ENCODE results near the gene PLEKHG5. TPM values are rescaled to one million over a fixed set of nuclear protein-coding genes. Genes with fewer than 3 reads are reported as not detected.
A peak's percentile ranks its signal among the peaks of the same experiment; 100 is the strongest.

PLEKHG5 gene
- total RNA-seq, 4 donors from 2014 or later: 5.8 to 18.1 (median 12.0) TPM

DNA sequence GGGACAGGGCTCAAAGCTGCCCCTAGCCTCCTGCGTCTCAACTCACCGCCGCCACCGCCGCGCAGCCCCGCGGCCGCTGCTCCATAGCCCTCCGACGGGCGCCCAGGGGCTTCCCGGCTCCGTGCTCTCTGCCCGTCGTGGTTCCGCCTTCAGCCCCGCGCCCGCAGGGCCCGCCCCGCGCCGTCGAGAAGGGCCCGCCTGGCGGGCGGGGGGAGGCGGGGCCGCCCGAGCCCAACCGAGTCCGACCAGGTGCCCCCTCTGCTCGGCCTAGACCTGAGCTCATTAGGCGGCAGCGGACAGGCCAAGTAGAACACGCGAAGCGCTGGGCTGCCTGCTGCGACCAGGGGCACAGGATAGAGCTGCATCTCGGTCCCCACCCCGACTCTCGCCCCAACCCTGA is 25.4 kb downstream of the PLEKHG5 start, which contains the start of gene TNFRSF25:
TNFRSF25 (minus strand) TSS at position 151 of the 400 bp plus-strand sequence; CDS start at position 85, 66 bp downstream.
- no peak for TF ChIP-seq EP300 (IDR thresholded peaks at IDR 0.05)
- no peak for TF ChIP-seq POLR2A (IDR thresholded peaks at IDR 0.05; ENCODE audit: low read depth)
- no peak for TF ChIP-seq POLR2AphosphoS5 (IDR thresholded peaks at IDR 0.05)
- no peak for TF ChIP-seq CTCF (IDR thresholded peaks at IDR 0.05)
- H3K9me3 ChIP-seq: no peaks in the 10 kb centered on the region
- peaks cover 4 to 75% (median 50%) of the 10 kb centered on the region in 4 donors for H3K36me3 ChIP-seq
- H3K27me3 ChIP-seq: peaks cover 0 to 65% (median 8%) of the 10 kb centered on the region in 4 donors
- intact Hi-C loops (cut with DNase I): no loop called here
- H3K27ac ChIP-seq (replicated peaks in 1 of 4): no peak within 1 kb of the TSS
- DNase-seq (ENCODE audit: extremely low spot score): no peak
- H3K4me3 ChIP-seq: peak within 1 kb of the TSS in 2 of 4 donors; percentile 7 to 27
- 40% methylated on average over 1 of the region's 43 CpGs for WGBS
- H3K4me1 ChIP-seq: peaks cover 0 to 10% (median 5%) of the 10 kb centered on the region in 4 donors

- intact Hi-C loops (cut with DNase I): no loop called here
- peak overlapping the region in 2 of 4 donors; percentile 7 to 27 for H3K4me3 ChIP-seq
- DNase-seq (ENCODE audit: extremely low spot score): no peak
- peaks cover 4 to 11% (median 8%) of the 10 kb centered on the region in 4 donors for H3K4me1 ChIP-seq
- TF ChIP-seq POLR2AphosphoS5 (IDR thresholded peaks at IDR 0.05) (no peak), CTCF (IDR thresholded peaks at IDR 0.05) (no peak), POLR2A (IDR thresholded peaks at IDR 0.05; ENCODE audit: low read depth) (no peak), EP300 (IDR thresholded peaks at IDR 0.05) (no peak)
- 55% methylated on average over 5 of the region's 21 CpGs for WGBS
- peaks cover 4 to 73% (median 45%) of the 10 kb centered on the region in 4 donors for H3K36me3 ChIP-seq
- H3K27me3 ChIP-seq: peaks cover 0 to 70% (median 10%) of the 10 kb centered on the region in 4 donors
- no peaks in the 10 kb centered on the region for H3K9me3 ChIP-seq
- H3K27ac ChIP-seq (replicated peaks in 1 of 4): no peak overlapping the region
Measured at GRCh38 chr1:6465461-6466005, 25.9 kb downstream of the PLEKHG5 start.

- DNase-seq (ENCODE audit: extremely low spot score): no peak
- 86% methylated on average over 5 of the region's 5 CpGs for WGBS
- peaks cover 0 to 76% (median 13%) of the 10 kb centered on the region in 4 donors for H3K27me3 ChIP-seq
- no peak overlapping the region for H3K4me3 ChIP-seq
- no peaks in the 10 kb centered on the region for H3K9me3 ChIP-seq
- no peak for TF ChIP-seq POLR2A (IDR thresholded peaks at IDR 0.05; ENCODE audit: low read depth)
- TF ChIP-seq EP300 (IDR thresholded peaks at IDR 0.05): no peak
- TF ChIP-seq POLR2AphosphoS5 (IDR thresholded peaks at IDR 0.05): no peak
- TF ChIP-seq CTCF (IDR thresholded peaks at IDR 0.05): no peak
- no peak overlapping the region for H3K27ac ChIP-seq (replicated peaks in 1 of 4)
- intact Hi-C loops (cut with DNase I): no loop called here
- peaks cover 4 to 67% (median 39%) of the 10 kb centered on the region in 4 donors for H3K36me3 ChIP-seq
- H3K4me1 ChIP-seq: peaks cover 7 to 18% (median 13%) of the 10 kb centered on the region in 4 donors
Measured at GRCh38 chr1:6464915-6465314, 26.6 kb downstream of the PLEKHG5 start.

DNA sequence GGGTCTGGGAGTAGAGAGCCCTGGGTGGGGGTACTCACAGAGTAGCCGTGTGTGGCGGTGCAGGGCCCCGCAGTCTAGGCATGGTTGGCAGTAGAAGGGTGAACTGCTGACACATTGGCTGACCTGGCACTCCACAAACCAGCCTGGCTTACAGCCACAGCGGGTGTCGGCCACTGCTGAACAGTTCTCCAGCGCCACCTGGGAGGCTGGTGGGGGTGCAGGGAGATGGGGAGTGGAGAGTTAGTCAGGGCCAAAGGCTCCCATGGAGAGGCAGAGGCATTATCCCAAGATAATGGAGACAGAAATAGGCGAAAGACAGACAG is 27.0 kb downstream of the PLEKHG5 start:
- Histone ChIP-seq H3K36me3 (peaks cover 4 to 62% (median 35%) of the 10 kb centered on the region in 4 donors), H3K4me3 (no peak overlapping the region), H3K4me1 (peaks cover 7 to 20% (median 14%) of the 10 kb centered on the region in 4 donors), H3K27me3 (peaks cover 0 to 81% (median 14%) of the 10 kb centered on the region in 4 donors), H3K27ac (replicated peaks in 1 of 4) (no peak overlapping the region), H3K9me3 (no peaks in the 10 kb centered on the region)
- intact Hi-C loops (cut with DNase I): no loop called here
- DNase-seq (ENCODE audit: extremely low spot score): no peak
- TF ChIP-seq POLR2AphosphoS5 (IDR thresholded peaks at IDR 0.05) (no peak), POLR2A (IDR thresholded peaks at IDR 0.05; ENCODE audit: low read depth) (no peak), EP300 (IDR thresholded peaks at IDR 0.05) (no peak), CTCF (IDR thresholded peaks at IDR 0.05) (no peak)
- 94% methylated on average over 7 of the region's 7 CpGs for WGBS

GRCh38 chr1:6463120-6463412 is 28.4 kb downstream of the PLEKHG5 start:
- Histone ChIP-seq H3K27me3 (peaks cover 0 to 91% (median 14%) of the 10 kb centered on the region in 4 donors), H3K4me1 (peaks cover 7 to 20% (median 14%) of the 10 kb centered on the region in 4 donors), H3K4me3 (no peak overlapping the region), H3K27ac (replicated peaks in 1 of 4) (no peak overlapping the region), H3K36me3 (peaks cover 0 to 48% (median 21%) of the 10 kb centered on the region in 4 donors), H3K9me3 (no peaks in the 10 kb centered on the region)
- no CpG with 5 or more reads among the region's 1 CpG for WGBS
- no peak for DNase-seq (ENCODE audit: extremely low spot score)
- TF ChIP-seq POLR2AphosphoS5 (IDR thresholded peaks at IDR 0.05): no peak
- TF ChIP-seq POLR2A (IDR thresholded peaks at IDR 0.05; ENCODE audit: low read depth): no peak
- TF ChIP-seq CTCF (IDR thresholded peaks at IDR 0.05): no peak
- no peak for TF ChIP-seq EP300 (IDR thresholded peaks at IDR 0.05)
- intact Hi-C loops (cut with DNase I): no loop called here
